GM19397 (cell line): ENCODE measurements around the gene SERINC1.

Source experiments
- ATAC-seq: cut with Tn5 transposase; IDR thresholded peaks from one replicate; pipeline ENCODE4 v1.9.1; 2021; ENCODE audit warnings: mild to moderate bottlenecking, moderate library complexity; ENCODE audit not compliant: unreplicated experiment

Gene SERINC1

GRCh38 chr6:122438975-122439374 lies 32.6 kb downstream of the SERINC1 start:
- ATAC-seq, result no peak

- ATAC-seq, result no peak
Measured at GRCh38 chr6:122432816-122433215, 38.8 kb downstream of the SERINC1 start.

GRCh38 chr6:122431780-122432179 lies 39.8 kb downstream of the SERINC1 start:
- ATAC-seq, result no peak

- no peak for ATAC-seq
Measured at GRCh38 chr6:122429323-122429722, 42.3 kb downstream of the SERINC1 start.

- ATAC-seq, result no peak
Measured at GRCh38 chr6:122428781-122429180, 42.8 kb downstream of the SERINC1 start.

- ATAC-seq, result no peak
Measured at GRCh38 chr6:122426597-122426996, 45.0 kb downstream of the SERINC1 start.

- ATAC-seq, result no peak
Measured at GRCh38 chr6:122423734-122424133, 47.9 kb downstream of the SERINC1 start.

- no peak for ATAC-seq
Measured at GRCh38 chr6:122422614-122423267, 48.9 kb downstream of the SERINC1 start.

- no peak for ATAC-seq
Measured at GRCh38 chr6:122422003-122422402, 49.6 kb downstream of the SERINC1 start.

- no peak for ATAC-seq
Measured at GRCh38 chr6:122416825-122417224, 54.8 kb downstream of the SERINC1 start.

GRCh38 chr6:122412001-122412400 lies 59.6 kb downstream of the SERINC1 start:
- ATAC-seq, result no peak

- no peak for ATAC-seq
Measured at GRCh38 chr6:122408702-122409458, 62.7 kb downstream of the SERINC1 start.

GRCh38 chr6:122408240-122408639 lies 63.4 kb downstream of the SERINC1 start:
- no peak for ATAC-seq

- no peak for ATAC-seq
Measured at GRCh38 chr6:122407712-122408111, 63.9 kb downstream of the SERINC1 start.

- ATAC-seq, result no peak
Measured at GRCh38 chr6:122406187-122406586, 65.4 kb downstream of the SERINC1 start.

GRCh38 chr6:122405417-122405816 lies 66.2 kb downstream of the SERINC1 start:
- no peak for ATAC-seq

GRCh38 chr6:122404444-122404843 lies 67.2 kb downstream of the SERINC1 start:
- no peak for ATAC-seq

GRCh38 chr6:122401104-122401503 lies 70.5 kb downstream of the SERINC1 start:
- ATAC-seq, result no peak

GRCh38 chr6:122400462-122401089 lies 71.0 kb downstream of the SERINC1 start:
- no peak for ATAC-seq

- no peak for ATAC-seq
Measured at GRCh38 chr6:122400121-122400450, 71.5 kb downstream of the SERINC1 start.

- peak; percentile 100 for ATAC-seq
Measured at GRCh38 chr6:122399348-122400120, 72.1 kb downstream of the SERINC1 start, which contains the start of gene HSF2. TSS of gene HSF2 (plus strand) at chr6:122399652. CDS start at chr6:122399738, 86 bp downstream.
